Prostate gland (tissue), 2 donors: ENCODE results near the gene AGO4.

ENCODE experiments used
- POLR2A ChIP-seq: fragments of 450-650 bp; IDR thresholded peaks from one replicate; pipeline ENCODE4 v1.6.1; 2016; ENCODE audit warnings: antibody characterized with exemption, mild to moderate bottlenecking
- POLR2AphosphoS5 ChIP-seq: sonication (generic); formaldehyde crosslinking; IDR thresholded peaks from one replicate; pipeline ENCODE4 v1.6.1; 2017; ENCODE audit warnings: antibody characterized with exemption
- TF ChIP-seq, protein P1 (sequence below), 4 experiments: fragments of 200-600 bp in 2 of 4; fragments of 450-650 bp in 2 of 4; sonication (generic) in 2 of 4; IDR thresholded peaks; 1 replicate in 3 of 4; 2 replicates in 1 of 4; pipeline ENCODE4 v1.5.1; 2016 to 2019; ENCODE audit warnings: antibody characterized with exemption in 4 of 4, mild to moderate bottlenecking in 2 of 4, moderate library complexity in 2 of 4

DNA sequence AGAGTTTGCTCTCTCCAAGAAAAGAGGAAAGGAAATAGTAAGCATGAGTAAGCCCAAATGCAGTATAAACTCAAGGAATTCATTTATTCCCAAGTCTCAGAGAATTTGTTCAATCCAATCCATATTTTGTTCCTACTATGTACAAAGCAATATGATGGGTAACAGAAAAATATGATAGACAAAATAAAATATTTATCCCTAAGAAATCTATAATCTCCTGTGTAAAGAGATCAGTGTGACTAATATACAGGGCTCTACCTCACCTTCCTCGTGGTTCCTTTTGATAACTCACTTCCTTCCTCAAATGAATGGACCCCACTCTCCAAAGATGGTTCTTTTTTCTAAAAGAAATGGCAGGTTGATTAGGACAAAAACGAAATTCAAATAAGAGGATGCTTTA is 45.7 kb upstream of the AGO4 start:
- TF ChIP-seq, protein P1, sequence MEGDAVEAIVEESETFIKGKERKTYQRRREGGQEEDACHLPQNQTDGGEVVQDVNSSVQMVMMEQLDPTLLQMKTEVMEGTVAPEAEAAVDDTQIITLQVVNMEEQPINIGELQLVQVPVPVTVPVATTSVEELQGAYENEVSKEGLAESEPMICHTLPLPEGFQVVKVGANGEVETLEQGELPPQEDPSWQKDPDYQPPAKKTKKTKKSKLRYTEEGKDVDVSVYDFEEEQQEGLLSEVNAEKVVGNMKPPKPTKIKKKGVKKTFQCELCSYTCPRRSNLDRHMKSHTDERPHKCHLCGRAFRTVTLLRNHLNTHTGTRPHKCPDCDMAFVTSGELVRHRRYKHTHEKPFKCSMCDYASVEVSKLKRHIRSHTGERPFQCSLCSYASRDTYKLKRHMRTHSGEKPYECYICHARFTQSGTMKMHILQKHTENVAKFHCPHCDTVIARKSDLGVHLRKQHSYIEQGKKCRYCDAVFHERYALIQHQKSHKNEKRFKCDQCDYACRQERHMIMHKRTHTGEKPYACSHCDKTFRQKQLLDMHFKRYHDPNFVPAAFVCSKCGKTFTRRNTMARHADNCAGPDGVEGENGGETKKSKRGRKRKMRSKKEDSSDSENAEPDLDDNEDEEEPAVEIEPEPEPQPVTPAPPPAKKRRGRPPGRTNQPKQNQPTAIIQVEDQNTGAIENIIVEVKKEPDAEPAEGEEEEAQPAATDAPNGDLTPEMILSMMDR (IDR thresholded peaks at IDR 0.05) = no peak
- TF ChIP-seq POLR2A = no peak
- TF ChIP-seq POLR2AphosphoS5 = no peak
